ENCODE data around the gene RAET1L. TPM values are rescaled to one million over a fixed set of nuclear protein-coding genes. Genes with fewer than 3 reads are reported as not detected.
"Not testable (repeated sequence)": the region's sequence is repeated elsewhere in the genome, so short reads cannot be mapped to it uniquely, and the experiment has no call there.

RAET1L gene, protein sequence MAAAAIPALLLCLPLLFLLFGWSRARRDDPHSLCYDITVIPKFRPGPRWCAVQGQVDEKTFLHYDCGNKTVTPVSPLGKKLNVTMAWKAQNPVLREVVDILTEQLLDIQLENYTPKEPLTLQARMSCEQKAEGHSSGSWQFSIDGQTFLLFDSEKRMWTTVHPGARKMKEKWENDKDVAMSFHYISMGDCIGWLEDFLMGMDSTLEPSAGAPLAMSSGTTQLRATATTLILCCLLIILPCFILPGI
- not detected for polyA plus RNA-seq (ENCODE audit: insufficient read depth in 1 of 5, insufficient read length in 5 of 5, low replicate concordance in 1 of 5)
- long read RNA-seq, donor 1: 0 reads
- long read RNA-seq, donor 2: 0 reads
- long read RNA-seq, donor 3, partial matches to known transcripts: 10 of 10 reads
- long read RNA-seq, donor 3, other reads (novel, unspliced or antisense): 0 of 10 reads
- long read RNA-seq, donor 4: 0 reads
- long read RNA-seq, donor 5: 0 reads
- long read RNA-seq, donor 6: 0 reads
- long read RNA-seq, donor 7: 0 reads
- long read RNA-seq, donor 8: 0 reads

DNA sequence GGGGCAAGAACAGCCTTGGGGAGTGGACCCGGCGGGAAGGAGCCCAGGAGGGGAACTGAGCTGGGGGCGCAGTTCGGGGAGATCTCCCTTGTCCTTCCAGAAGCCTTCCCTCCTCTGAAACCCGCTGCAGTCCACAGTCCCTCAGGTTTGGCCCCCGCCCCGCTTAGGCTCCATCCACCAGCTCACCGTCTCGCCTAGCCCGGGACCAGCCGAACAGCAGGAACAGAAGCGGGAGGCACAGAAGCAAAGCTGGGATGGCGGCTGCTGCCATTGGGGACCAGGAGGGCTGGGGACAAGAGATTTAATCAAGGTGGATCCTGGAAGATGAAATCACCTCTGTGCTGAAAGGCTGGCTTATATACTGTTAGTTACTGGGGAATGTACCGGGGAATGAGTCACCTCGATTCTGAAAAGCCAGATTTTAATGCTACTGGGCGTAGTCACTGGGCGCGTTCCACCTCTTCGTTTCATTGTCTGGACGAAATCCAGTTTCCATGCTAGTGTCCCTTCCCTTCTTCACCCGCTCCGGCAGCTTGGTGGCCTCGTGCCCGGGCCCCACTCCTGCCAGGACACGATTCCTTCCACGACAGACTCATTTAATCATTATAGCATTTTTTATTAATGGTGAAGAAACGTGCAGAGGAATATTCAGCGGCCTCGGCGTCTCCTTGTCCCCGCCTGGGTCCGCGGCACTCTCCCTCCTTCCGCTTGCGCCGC lies at the start of gene RAET1L:
TSS of gene RAET1L (minus strand) at position 332 of the 717 bp plus-strand sequence. CDS start at position 271, 61 bp downstream.
- DNase-seq: no peak

DNA sequence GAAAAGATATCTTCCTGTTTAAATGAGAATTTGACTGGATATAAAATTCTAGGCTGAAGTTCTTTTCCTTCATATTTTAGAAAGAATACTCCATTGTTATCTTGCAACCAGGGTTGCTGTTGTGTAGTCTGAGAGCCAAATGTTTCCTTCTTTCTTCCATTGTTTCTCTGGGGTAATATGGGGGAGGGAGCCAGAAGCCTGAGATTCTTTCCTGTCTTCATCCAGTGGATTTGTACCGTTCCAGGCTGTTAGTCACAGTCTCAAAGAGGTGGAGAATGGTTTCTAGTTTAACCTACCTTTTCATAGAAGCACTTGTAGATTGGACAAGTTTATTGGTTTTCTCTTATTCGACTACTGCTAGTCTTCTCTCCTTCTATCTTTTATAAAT lies 49.7 kb upstream of the RAET1L start:
- no peak for DNase-seq

DNA sequence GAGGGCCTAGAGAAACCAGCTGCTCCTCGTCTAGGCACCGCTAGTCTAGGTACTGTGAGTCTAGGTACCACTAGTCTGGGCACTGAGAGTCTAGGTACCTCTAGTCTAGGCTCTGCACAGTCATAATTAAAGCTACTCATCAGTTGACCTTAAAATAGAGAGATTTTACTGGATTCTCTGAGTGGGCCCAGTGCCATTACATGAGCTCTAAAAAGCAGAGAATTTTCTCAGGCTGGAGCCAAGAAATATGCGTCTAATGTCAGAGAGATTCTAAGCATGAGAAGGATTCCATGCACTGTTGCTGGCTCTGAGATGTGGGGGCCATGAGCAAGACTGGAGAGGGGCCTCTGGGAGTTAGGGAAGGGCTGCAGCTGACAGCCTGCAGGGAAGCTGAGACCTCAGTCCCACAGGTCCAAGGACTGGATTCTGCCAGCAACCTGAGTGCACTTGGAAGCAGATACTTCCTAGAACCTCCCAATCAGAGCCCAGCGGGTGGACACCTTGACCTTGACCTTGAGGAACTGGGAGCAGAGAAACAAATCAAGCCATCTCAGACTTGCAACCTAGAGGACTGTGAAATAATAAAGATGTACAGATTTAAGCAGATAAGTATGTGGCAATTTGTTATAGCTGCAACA lies 49.2 kb upstream of the RAET1L start:
- DNase-seq: not testable (repeated sequence)

DNA sequence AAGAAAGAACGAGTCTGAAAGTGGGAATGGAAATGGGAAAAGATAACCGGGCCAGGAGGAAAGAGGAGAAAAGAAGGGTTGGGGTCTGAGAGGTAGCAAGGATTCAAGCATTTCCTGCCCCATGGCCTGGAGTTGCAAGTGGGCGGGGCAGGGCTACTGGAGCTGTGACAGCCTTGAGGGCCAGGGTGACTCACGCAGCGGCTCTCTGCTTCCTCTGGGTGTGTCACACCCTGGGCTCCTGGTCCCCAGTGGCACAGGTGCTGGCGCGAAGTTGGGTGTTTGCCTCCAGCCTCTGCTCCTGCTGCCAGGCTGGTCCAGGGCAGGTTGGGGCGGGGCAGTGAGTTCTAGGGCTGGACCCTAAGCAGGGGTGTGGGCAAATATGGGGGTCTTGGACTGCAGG lies 46.9 kb upstream of the RAET1L start:
- no peak for DNase-seq

DNA sequence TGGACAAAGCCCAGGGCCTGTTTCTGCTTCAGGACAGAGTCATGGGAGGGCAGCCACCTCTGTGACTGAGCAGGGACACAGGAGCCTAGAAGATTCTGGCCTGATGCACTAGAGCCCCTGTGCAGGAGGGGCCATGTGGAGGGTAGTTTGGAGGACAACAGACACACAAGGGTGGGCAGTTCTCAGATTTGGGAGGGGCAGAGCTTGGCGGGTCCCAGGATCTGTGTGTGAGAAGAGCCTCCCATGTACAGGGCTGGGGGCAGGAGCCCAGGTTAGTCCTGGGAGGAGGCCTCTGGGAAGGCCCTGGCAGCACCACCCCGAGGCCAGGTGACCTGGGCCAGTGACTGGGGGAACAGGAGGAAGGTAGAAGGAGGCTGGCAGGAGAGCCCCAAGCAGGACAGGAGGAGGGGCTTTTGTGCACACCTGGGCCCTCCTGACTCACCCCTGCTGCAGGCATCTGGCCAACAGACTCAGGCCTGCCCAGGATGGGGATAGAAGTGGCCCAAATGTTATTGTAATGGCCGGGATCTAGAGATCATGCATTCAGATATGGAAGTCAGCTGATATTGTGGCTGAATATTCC lies 45.0 kb upstream of the RAET1L start:
- no peak for DNase-seq

DNA sequence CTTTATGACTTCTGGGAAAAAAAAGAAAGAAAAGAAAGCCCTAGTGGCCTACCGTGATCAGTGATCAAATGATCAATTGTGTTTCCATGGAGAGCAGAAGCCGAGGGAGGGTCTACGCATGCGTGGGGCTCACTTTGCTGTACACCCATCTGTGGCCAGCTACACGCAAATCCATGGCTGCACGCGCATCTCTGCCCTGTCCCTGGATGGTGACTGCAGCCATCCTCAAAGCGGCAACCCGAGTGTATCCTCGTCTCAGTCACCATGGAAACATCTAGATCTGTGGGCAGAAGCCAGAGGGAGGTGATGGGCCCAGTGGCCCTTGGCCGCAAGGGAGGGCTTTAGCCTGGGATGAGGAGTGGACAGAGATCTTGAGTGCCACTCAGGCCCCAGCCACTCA lies 44.4 kb upstream of the RAET1L start:
- no peak for DNase-seq

DNA sequence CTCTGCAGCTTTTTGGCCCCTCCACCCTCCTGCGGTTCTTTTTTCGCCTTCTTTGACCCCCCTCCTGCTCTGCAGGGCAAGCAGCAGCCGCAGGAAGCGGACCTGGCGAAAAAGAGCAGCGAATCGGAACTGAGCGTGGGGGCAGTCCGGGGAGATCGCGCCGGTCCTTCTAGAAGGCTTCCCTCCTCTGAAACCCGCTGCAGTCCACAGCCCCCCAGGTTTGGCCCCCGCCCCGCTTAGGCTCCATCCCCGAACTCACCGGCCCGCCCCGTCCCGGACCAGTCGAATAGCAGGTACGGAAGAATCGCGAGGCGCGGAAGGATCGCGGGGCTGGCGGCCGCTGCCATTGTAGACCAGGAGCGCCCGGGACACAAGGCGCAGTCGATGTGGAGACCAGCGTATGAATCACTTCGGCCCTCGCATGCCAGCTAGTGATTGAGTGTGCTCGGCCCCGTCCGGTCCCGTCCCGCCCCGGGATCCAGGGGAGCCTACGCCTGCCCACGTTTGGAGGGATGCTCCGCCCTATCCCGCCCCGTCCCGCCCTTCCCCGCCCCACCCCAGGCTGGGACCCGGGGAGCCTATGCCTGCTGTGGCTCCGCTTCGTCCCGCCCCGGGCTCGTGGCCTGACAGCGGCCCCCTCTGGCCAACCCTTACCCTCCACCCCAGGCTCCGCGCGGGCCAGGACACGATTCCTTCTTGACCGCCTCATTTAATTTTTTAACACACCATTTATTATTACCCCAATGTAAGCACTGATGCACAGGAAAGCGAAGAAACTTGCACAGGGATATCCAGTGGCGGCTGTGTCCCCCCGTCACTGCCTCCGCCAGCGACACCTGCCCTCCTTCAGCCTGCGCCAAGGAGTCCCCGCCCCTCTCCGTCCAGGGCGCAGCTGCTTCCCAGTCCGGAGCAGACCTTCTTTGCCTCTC lies 43.7 kb upstream of the RAET1L start, which contains the start of gene ULBP3:
TSS of gene ULBP3 (minus strand) at position 402 of the 929 bp plus-strand sequence. CDS start at position 347, 55 bp downstream.
- DNase-seq: peak; percentile 77 to 84

DNA sequence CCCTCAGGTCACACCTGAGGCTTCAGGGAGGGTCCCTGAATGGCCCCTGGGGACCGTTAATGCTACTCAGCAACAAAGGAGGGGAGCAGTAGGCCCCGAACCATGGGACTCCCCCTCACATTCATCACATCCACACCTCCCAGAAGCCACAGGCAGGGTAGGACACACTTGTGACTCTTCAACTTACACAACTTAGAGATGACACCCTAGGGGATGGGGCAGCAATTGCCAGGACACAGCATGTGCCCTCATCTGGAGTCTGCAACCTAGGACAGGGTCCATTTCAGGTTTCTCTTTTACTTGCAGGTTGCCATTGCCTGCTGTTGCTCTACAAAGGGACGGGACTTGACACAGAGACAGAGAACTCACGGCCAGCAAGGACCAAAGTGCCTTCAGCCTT lies 42.8 kb upstream of the RAET1L start:
- DNase-seq: no peak

DNA sequence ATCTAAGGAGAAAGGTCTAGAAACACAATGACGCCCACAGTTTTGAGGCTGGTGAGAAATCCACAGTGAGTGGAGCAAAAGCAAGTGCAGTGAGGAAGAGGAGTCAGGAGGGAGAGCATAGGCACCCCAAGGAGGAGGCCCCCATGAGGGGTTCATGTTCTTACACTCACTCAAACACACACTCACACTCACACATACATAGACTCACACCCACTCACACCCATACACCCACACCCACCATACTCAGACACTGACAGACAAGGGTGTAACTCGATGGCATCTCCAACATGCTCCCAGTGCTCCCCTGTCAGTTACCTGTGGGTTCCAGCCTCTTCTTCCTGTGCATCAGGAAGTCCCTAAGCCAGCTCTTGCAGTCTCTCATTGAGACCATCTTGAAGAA lies 39.8 kb upstream of the RAET1L start:
- DNase-seq: no peak

DNA sequence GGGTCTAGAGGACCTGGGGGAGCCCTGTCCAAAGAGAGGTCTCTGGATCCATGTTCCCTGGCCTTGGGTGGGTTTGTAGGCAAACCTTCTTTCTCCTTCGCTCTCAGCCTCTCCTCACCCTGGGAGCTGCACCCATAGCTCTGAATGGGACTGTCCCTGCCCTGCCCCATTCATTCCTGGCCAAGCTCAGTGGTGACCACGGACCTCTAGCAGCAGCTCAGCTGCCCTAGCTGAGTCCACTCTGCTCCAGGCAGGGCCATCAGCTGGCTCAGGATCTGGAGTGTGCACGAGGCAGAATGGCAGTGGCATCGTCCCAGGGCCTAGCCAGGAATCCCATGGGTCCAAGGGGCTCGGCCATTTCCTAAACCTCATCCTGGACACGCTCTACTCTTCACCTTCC lies 38.3 kb upstream of the RAET1L start:
- no peak for DNase-seq

DNA sequence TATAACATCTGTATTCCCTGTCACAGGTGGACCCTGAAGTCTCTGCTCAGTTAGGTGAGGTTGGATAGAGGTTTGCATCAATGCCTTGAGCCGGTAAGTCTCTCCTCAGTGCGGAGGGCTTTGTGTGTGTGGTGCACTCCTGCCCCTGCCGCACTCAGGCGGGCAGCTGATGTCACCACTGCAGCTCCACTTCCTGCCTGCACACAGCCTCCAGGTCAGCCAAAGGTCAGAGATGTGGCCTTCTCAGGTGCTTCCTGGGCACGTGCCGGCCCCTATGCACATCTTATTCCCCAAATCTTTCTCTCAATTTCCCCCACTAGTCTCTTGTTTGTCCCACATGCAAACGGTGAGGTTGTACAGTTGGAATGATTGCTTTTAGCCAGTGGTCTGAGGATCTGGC lies 34.6 kb upstream of the RAET1L start:
- DNase-seq: not testable (repeated sequence)

DNA sequence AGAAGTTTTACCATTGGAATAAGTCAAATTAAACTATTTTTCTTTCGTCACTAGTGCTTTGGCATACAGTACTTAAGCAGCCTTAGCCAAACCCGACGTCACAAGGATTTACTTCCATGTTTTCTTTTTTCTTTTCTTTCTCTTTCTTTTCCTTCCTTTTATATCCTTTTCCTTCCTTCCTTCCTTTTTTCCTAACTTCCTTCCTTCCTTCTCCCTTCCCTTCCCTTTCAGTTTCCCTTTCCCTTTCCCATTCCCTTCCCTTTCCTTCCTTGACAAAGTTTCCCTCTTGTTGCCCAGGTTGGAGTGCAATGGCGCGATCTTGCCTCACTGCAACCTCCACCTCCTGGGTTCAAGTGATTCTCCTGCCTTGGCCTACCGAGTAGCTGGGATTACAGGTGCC lies 33.7 kb upstream of the RAET1L start:
- DNase-seq: no peak

DNA sequence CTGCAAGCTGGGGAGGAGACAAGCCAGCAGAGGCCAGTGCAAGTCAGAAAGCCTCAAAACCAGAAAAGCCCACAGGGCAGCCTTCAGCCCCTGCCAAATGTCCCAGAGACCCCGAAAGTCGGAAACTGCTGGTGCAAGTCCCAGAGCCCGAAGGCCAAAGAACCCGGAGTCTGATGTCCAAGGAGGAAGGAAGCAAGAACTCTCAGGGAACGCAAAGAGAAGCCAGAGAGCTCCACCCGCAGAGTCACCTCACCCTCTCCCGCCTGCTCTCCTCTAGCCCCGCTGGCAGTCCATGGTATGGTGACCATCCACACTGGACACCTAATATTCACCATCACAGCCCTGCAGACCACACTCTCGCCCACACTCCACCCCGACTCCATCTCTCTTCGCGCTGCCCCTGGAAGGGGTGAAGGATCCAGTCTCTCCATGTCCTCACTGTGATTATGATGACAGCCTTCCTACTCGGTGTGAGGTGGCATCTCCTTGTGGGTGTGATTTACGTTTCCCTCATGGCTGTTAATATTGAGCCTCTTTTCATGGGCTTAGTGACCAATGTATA lies 33.0 kb upstream of the RAET1L start:
- DNase-seq: no peak

DNA sequence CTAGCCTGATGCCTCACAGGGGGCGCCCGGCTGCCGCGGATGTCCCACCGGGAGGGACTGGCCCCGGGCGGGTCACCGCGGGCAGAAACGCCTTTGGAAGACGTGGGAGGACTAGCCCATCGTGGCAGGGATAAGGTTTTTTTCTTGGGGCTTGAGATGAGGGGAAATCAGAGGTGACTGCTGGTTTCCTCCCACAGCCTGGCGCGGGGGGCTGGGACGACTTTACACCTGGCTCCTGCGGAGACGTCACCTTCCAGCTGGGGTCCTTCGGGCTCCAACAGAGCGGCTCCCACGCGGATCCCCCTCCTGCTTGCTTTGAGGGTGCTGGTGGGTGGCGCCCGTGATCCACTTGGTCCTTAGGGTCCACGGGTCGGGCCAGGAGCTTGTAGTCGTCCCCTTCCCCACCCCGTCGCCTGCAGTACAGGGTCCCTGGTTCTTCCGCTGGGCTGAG lies 32.2 kb upstream of the RAET1L start:
- no peak for DNase-seq

DNA sequence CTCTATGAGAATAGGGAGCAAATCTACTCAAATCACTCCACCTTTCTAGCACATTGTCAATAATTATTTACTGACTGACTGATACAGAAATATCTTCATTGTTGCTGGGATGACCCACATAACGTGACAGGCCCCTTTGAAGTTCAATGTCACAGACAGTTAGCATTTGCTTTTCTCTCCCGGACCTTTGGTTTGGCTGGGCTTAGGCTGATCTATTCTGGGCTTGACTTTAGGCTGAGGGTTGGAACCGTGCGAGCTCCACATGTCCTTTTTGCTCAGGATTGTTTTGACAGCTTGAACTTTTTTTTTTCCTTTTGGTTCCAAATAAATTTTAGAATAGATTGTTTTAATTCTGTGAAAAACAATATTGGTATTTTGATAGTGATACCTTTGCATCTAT lies 31.6 kb upstream of the RAET1L start:
- DNase-seq: no peak

DNA sequence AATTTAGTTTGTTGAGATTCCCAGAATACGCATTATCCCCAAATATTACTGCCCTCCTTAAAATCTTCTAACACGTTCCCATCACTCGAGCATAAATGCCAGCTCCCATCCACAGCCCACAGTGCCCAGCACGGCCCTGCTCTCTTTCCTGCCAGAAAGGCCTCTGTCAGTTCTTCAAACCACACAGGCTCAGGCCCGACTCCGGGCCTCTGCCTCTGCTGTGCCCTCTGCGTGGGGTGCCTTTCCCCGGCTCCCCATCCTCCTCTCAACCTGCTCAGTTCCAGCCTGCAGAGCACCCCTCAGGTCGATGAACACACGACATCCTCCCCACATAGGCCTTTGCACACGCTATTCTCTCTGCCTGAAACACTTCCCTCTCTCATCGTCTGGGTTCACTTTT lies 30.8 kb upstream of the RAET1L start:
- no peak for DNase-seq

DNA sequence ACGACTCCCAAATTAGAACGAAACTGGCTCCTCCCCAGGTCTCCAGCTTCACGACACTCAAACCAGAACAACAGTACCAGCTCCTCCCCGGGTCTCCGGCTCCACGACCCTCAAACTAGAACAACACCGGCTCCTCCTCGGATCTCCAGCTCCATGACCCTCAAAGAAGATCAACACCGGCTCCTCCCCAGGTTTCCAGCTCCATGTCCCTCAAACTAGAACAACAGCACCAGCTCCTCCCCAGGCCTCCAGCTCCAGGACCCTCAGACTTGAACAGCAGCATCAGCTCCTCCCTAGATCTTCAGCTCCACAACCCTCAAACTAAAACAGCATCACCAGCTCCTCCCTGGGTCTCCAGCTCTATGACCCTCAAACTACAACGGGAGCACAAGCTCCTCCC lies 29.8 kb upstream of the RAET1L start:
- DNase-seq: no peak

DNA sequence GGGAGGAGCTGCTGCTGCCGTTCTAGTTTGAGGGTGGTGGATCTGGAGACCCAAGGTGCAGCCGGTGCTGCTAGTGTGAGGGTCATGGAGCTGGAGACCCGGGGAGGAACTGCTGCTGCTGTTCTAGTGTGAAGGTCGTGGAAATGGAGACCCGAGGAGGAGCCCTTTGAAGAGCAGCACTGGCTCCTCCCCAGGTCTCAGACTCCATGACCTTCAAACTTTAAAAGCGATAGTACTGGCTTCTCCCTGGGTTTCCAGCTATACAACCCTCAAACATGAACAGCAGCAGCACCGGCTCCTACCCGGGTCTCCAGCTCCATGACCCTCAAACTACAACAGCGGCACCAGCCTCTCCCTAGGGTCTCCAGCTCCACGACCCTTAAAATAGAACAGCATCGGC lies 28.1 kb upstream of the RAET1L start:
- no peak for DNase-seq

DNA sequence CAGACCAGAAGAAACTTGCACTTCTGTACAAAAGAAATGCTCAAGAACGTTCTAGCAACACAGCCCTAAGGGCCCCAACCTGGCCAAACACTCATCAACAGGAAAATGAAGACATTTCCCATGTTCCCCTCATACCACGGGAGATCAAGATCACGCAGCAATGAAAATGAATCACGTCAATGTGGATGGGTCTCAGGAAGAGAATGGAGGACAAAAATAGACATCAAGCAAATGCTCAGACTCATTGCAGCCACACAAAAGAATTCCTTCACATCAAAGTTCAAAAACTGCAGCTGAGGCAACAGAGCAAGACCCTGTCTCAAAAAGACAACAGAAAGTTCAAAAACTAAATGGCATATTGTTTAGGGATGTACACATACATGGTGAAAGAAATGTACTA lies 25.5 kb upstream of the RAET1L start:
- no peak for DNase-seq

DNA sequence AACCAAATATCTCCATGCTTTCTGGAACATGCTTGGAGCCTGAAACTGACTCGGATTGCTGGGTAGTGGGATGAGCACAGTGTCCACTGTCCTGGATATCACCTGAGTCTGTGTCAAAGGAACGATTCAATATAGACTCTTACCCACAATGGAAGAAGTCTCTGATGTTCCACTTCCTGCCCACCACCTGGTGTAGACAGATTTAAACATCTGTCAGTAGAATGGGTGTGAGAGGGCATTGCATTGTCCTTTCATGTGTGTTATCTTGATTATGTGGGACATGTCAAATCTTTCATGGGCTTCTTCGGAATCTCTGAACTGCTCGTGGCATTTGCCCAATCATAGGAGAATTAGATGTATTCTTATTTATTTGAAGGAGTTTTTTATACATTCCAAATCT lies 22.8 kb upstream of the RAET1L start:
- DNase-seq: no peak

DNA sequence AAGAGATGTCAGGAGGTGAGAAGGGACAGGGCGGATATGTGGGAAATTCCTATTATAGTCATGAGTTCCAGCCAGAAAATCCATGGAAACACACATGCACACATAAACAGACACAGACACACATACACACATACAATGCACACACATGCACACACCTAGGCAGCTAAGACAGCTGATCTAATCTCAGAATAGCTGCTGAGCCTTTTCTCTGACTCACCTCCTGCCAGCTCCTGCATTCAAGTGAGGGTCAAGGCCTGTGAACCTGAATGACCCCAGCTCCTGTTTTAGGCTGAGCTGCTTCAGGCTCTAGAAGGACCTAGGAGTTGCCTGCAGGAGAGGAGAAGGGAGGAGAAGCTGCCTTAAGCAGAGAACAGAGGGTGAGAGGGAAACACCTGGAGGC lies 21.6 kb upstream of the RAET1L start:
- no peak for DNase-seq

All from right lung (tissue), 10 donors.